RWPE1 (cell line): ENCODE data around the gene KCNH3.

Experiments used
- CTCF ChIA-PET: fragments of 350-600 bp; sonication (Branson Sonifier 250); formaldehyde crosslinking; extraction: SDS; loops from one replicate; lab custom pipeline; 2021; lab: Yijun Ruan, JAX
- POLR2A ChIA-PET: fragments of 400-600 bp; formaldehyde crosslinking; extraction: SDS; loops from one replicate; lab custom pipeline; 2020; ENCODE audit warnings: antibody characterized with exemption; ENCODE audit not compliant: low non-redundant PET; lab: Yijun Ruan, JAX
- DNase-seq: peaks from one replicate; pipeline ENCODE4 v3.0.0; 2012; ENCODE audit warnings: low spot score
- H3K27ac ChIP-seq: fragments of 450-650 bp; 2 replicates; pipeline ENCODE4 v1.5.1; 2017
- TF ChIP-seq, protein P1 (sequence below): fragments of 450-650 bp; conservative IDR thresholded peaks from 2 replicates; pipeline ENCODE4 v1.5.1; 2017; ENCODE audit warnings: low read depth, mild to moderate bottlenecking

The KCNH3 gene

GRCh38 chr12:49556391-49557186 lies 17.8 kb downstream of the KCNH3 start:
- H3K27ac ChIP-seq, result peak overlapping the region; percentile 27
- DNase-seq, result no peak
- POLR2A ChIA-PET, result no interaction called here
- CTCF ChIA-PET, result interaction anchor here (0.6 to 0.8 kb wide), 3 partner anchors 14 to 114 kb away, joined by 3 read pairs; no protein-coding TSS in a partner anchor
- TF ChIP-seq, protein P1, sequence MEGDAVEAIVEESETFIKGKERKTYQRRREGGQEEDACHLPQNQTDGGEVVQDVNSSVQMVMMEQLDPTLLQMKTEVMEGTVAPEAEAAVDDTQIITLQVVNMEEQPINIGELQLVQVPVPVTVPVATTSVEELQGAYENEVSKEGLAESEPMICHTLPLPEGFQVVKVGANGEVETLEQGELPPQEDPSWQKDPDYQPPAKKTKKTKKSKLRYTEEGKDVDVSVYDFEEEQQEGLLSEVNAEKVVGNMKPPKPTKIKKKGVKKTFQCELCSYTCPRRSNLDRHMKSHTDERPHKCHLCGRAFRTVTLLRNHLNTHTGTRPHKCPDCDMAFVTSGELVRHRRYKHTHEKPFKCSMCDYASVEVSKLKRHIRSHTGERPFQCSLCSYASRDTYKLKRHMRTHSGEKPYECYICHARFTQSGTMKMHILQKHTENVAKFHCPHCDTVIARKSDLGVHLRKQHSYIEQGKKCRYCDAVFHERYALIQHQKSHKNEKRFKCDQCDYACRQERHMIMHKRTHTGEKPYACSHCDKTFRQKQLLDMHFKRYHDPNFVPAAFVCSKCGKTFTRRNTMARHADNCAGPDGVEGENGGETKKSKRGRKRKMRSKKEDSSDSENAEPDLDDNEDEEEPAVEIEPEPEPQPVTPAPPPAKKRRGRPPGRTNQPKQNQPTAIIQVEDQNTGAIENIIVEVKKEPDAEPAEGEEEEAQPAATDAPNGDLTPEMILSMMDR, result no peak

GRCh38 chr12:49557187-49557916 lies 18.5 kb downstream of the KCNH3 start:
- TF ChIP-seq, protein P1, result no peak
- POLR2A ChIA-PET, result no interaction called here
- CTCF ChIA-PET, result interaction anchor here (0.6 to 0.8 kb wide), 3 partner anchors 13 to 114 kb away, joined by 3 read pairs; no protein-coding TSS in a partner anchor
- DNase-seq, result no peak
- peak overlapping the region; percentile 27 for H3K27ac ChIP-seq

DNA sequence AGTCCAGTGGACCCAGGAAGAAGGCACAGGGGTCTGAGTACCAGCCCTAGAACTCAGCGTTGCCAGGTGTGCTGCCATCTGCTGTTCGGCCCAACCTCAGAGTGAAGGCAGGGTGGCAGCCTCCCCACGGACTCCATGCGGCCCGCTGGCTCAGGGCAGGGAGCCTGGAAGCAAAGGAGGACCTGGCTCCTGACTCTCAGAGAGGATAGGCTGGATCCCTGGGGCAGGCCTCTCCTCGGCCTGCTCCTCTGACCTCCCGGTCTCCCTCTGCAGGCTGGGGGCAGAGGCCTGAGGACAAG lies 19.0 kb downstream of the KCNH3 start:
- no peak overlapping the region; the same call in 1 of the 2 replicates for H3K27ac ChIP-seq
- POLR2A ChIA-PET, result no interaction called here
- CTCF ChIA-PET, result no interaction called here
- TF ChIP-seq, protein P1, result peak; percentile 30
- no peak for DNase-seq

- POLR2A ChIA-PET, result no interaction called here
- TF ChIP-seq, protein P1, result no peak
- CTCF ChIA-PET, result interaction anchor here (2.3 kb wide), 1 partner anchor 200 kb away, joined by 10 read pairs; no protein-coding TSS in a partner anchor
- no peak for DNase-seq
- H3K27ac ChIP-seq, result no peak overlapping the region
Measured at GRCh38 chr12:49558526-49558925, 19.7 kb downstream of the KCNH3 start.

GRCh38 chr12:49559011-49559675 lies 20.3 kb downstream of the KCNH3 start:
- no peak overlapping the region for H3K27ac ChIP-seq
- TF ChIP-seq, protein P1, result no peak
- POLR2A ChIA-PET, result no interaction called here
- CTCF ChIA-PET, result interaction anchor here (0.6 to 2.3 kb wide), 2 partner anchors 201 to 282 kb away, joined by 5 to 10 read pairs; no protein-coding TSS in a partner anchor
- DNase-seq, result no peak

GRCh38 chr12:49560695-49561094 lies 21.9 kb downstream of the KCNH3 start:
- TF ChIP-seq, protein P1, result no peak
- no peak for DNase-seq
- ChIA-PET POLR2A (interaction anchor here (0.5 kb wide), 1 partner anchor 62 kb away, joined by 6 read pairs; the partner anchor contains the start of gene PRPF40B), CTCF (interaction anchor here (0.6 to 2.3 kb wide), 2 partner anchors 120 to 202 kb away, joined by 4 to 10 read pairs; no protein-coding TSS in a partner anchor)
- no peak overlapping the region for H3K27ac ChIP-seq
